ENCODE results near the gene DEFB113.
A peak's percentile ranks its signal among the peaks of the same experiment; 100 is the strongest.
"Not testable (repeated sequence)": the region's sequence is repeated elsewhere in the genome, so short reads cannot be mapped to it uniquely, and the experiment has no call there.

The DEFB113 gene

GRCh38 chr6:49978332-49979226, 9.2 kb upstream of the DEFB113 start:
- H4K20me1 ChIP-seq: no peaks in the 10 kb centered on the region
- no peaks in the 10 kb centered on the region for H3K36me3 ChIP-seq
- TF ChIP-seq Cebpa-rat (IDR thresholded peaks at IDR 0.05): no peak
- H3K27ac ChIP-seq: no peak overlapping the region
- H3K9me3 ChIP-seq (replicated peaks in 1 of 11): no peaks in the 10 kb centered on the region
- no peak overlapping the region for H3K9ac ChIP-seq
- peak overlapping the region; percentile 34 to 77 (median 52); a peak in 20 of 22 replicates for H3K4me2 ChIP-seq
- H3K4me1 ChIP-seq: peaks cover 6 to 39% (median 14%) of the 10 kb centered on the region in 10 experiments
- no peaks in the 10 kb centered on the region for H3K27me3 ChIP-seq
- peak overlapping the region in 2 of 10 experiments; percentile 20 to 35; a peak in 4 of 20 replicates for H3K4me3 ChIP-seq

GRCh38 chr6:49966823-49967222, 2.6 kb downstream of the DEFB113 start:
- no peak overlapping the region for H3K4me2 ChIP-seq
- H3K4me1 ChIP-seq: no peaks in the 10 kb centered on the region
- H3K4me3 ChIP-seq: no peak overlapping the region
- no peak overlapping the region for H3K9ac ChIP-seq
- H3K27ac ChIP-seq: no peak overlapping the region
- no peak for TF ChIP-seq Cebpa-rat (IDR thresholded peaks at IDR 0.05)
- H4K20me1 ChIP-seq: no peaks in the 10 kb centered on the region
- no peaks in the 10 kb centered on the region for H3K27me3 ChIP-seq
- H3K36me3 ChIP-seq: no peaks in the 10 kb centered on the region
- H3K9me3 ChIP-seq (replicated peaks in 1 of 11): no peaks in the 10 kb centered on the region

- no peak overlapping the region for H3K4me3 ChIP-seq
- no peaks in the 10 kb centered on the region for H3K9me3 ChIP-seq (replicated peaks in 1 of 11)
- H4K20me1 ChIP-seq: no peaks in the 10 kb centered on the region
- no peaks in the 10 kb centered on the region for H3K27me3 ChIP-seq
- H3K36me3 ChIP-seq: no peaks in the 10 kb centered on the region
- H3K4me2 ChIP-seq: no peak overlapping the region
- TF ChIP-seq Cebpa-rat (IDR thresholded peaks at IDR 0.05): no peak
- H3K4me1 ChIP-seq: no peaks in the 10 kb centered on the region
- H3K9ac ChIP-seq: no peak overlapping the region
- H3K27ac ChIP-seq: no peak overlapping the region
These were observed 3.1 kb downstream of the DEFB113 start for GRCh38 chr6:49966334-49966733.

GRCh38 chr6:49964064-49964463, 5.4 kb downstream of the DEFB113 start, which contains the start of gene DEFB114:
DEFB114 (minus strand) TSS chr6:49964164; CDS start chr6:49964105, 59 bp downstream.
- no peaks in the 10 kb centered on the region for H3K36me3 ChIP-seq
- H3K4me1 ChIP-seq: no peaks in the 10 kb centered on the region
- H4K20me1 ChIP-seq: no peaks in the 10 kb centered on the region
- no peak within 1 kb of the TSS for H3K4me2 ChIP-seq
- no peak for TF ChIP-seq Cebpa-rat (IDR thresholded peaks at IDR 0.05)
- no peak within 1 kb of the TSS for H3K27ac ChIP-seq
- H3K27me3 ChIP-seq: no peaks in the 10 kb centered on the region
- 0 out of 22 replicates have a peak, but pooled peaks cover 0 to 1% (median 0%) of the 10 kb centered on the region in 11 experiments for H3K9me3 ChIP-seq (replicated peaks in 1 of 11)
- no peak within 1 kb of the TSS for H3K9ac ChIP-seq
- H3K4me3 ChIP-seq: no peak within 1 kb of the TSS

GRCh38 chr6:49958180-49958579, 11.2 kb downstream of the DEFB113 start:
- Histone ChIP-seq H3K9ac (no peak overlapping the region), H3K27ac (no peak overlapping the region), H3K4me1 (no peaks in the 10 kb centered on the region), H3K27me3 (no peaks in the 10 kb centered on the region), H4K20me1 (no peaks in the 10 kb centered on the region), H3K9me3 (replicated peaks in 1 of 11) (0 out of 22 replicates have a peak, but pooled peaks cover 0 to 3% (median 0%) of the 10 kb centered on the region in 11 experiments), H3K4me3 (no peak overlapping the region), H3K36me3 (no peaks in the 10 kb centered on the region), H3K4me2 (no peak overlapping the region)
- TF ChIP-seq Cebpa-rat (IDR thresholded peaks at IDR 0.05): no peak

- H3K27ac ChIP-seq: no peak overlapping the region
- TF ChIP-seq Cebpa-rat (IDR thresholded peaks at IDR 0.05): no peak
- H3K27me3 ChIP-seq: no peaks in the 10 kb centered on the region
- H3K36me3 ChIP-seq: no peaks in the 10 kb centered on the region
- no peak overlapping the region for H3K9ac ChIP-seq
- no peak overlapping the region for H3K4me2 ChIP-seq
- no peaks in the 10 kb centered on the region for H4K20me1 ChIP-seq
- H3K4me1 ChIP-seq: no peaks in the 10 kb centered on the region
- 0 out of 22 replicates have a peak, but pooled peaks cover 0 to 3% (median 0%) of the 10 kb centered on the region in 11 experiments for H3K9me3 ChIP-seq (replicated peaks in 1 of 11)
- H3K4me3 ChIP-seq: no peak overlapping the region
These were observed 13.6 kb downstream of the DEFB113 start for GRCh38 chr6:49955847-49956246.

- Histone ChIP-seq H3K27ac (no peak overlapping the region), H3K9me3 (replicated peaks in 1 of 11) (no peaks in the 10 kb centered on the region), H3K36me3 (no peaks in the 10 kb centered on the region), H3K4me1 (no peaks in the 10 kb centered on the region), H3K4me2 (no peak overlapping the region), H3K9ac (no peak overlapping the region), H3K4me3 (no peak overlapping the region), H4K20me1 (no peaks in the 10 kb centered on the region), H3K27me3 (no peaks in the 10 kb centered on the region)
- no peak for TF ChIP-seq Cebpa-rat (IDR thresholded peaks at IDR 0.05)
These were observed 17.5 kb downstream of the DEFB113 start for GRCh38 chr6:49951926-49952325.

GRCh38 chr6:49950415-49950751, 19.0 kb downstream of the DEFB113 start:
- TF ChIP-seq Cebpa-rat (IDR thresholded peaks at IDR 0.05): no peak
- no peaks in the 10 kb centered on the region for H3K9me3 ChIP-seq (replicated peaks in 1 of 11)
- no peaks in the 10 kb centered on the region for H4K20me1 ChIP-seq
- no peaks in the 10 kb centered on the region for H3K4me1 ChIP-seq
- H3K4me2 ChIP-seq: no peak overlapping the region
- H3K4me3 ChIP-seq: no peak overlapping the region
- H3K36me3 ChIP-seq: no peaks in the 10 kb centered on the region
- H3K27me3 ChIP-seq: no peaks in the 10 kb centered on the region
- H3K27ac ChIP-seq: no peak overlapping the region
- H3K9ac ChIP-seq: no peak overlapping the region

- H4K20me1 ChIP-seq: no peaks in the 10 kb centered on the region
- H3K27me3 ChIP-seq: no peaks in the 10 kb centered on the region
- no peaks in the 10 kb centered on the region for H3K4me1 ChIP-seq
- H3K36me3 ChIP-seq: no peaks in the 10 kb centered on the region
- no peak for TF ChIP-seq Cebpa-rat (IDR thresholded peaks at IDR 0.05)
- no peak overlapping the region for H3K4me3 ChIP-seq
- H3K4me2 ChIP-seq: no peak overlapping the region
- no peak overlapping the region for H3K9ac ChIP-seq
- H3K27ac ChIP-seq: no peak overlapping the region
- H3K9me3 ChIP-seq (replicated peaks in 1 of 11): peaks cover 0 to 10% (median 0%) of the 10 kb centered on the region in 11 experiments; a peak in 2 of 22 replicates
These were observed 20.4 kb downstream of the DEFB113 start for GRCh38 chr6:49949062-49949461.

GRCh38 chr6:49946835-49947234, 22.6 kb downstream of the DEFB113 start:
- peak in 1 of 11 experiments; percentile 45; a peak in 1 of 22 replicates for TF ChIP-seq Cebpa-rat (IDR thresholded peaks at IDR 0.05)

GRCh38 chr6:49944068-49944467, 25.4 kb downstream of the DEFB113 start:
- H3K9ac ChIP-seq, H3K4me3 ChIP-seq, H3K4me2 ChIP-seq, H3K4me1 ChIP-seq, H3K27ac ChIP-seq, H3K36me3 ChIP-seq, H3K27me3 ChIP-seq, H4K20me1 ChIP-seq: not testable (repeated sequence)
- H3K9me3 ChIP-seq (replicated peaks in 1 of 11): peaks cover 0 to 13% (median 0%) of the 10 kb centered on the region in 11 experiments; a peak in 3 of 22 replicates

More at GRCh38 chr6:49946835-49947234, 22.6 kb downstream of the DEFB113 start:
- H3K27me3 ChIP-seq: no peaks in the 10 kb centered on the region
- H3K36me3 ChIP-seq: no peaks in the 10 kb centered on the region
- no peaks in the 10 kb centered on the region for H3K4me1 ChIP-seq
- H3K4me2 ChIP-seq: no peak overlapping the region
- no peak overlapping the region for H3K9ac ChIP-seq
- H3K27ac ChIP-seq: no peak overlapping the region
- no peak overlapping the region for H3K4me3 ChIP-seq
- H4K20me1 ChIP-seq: no peaks in the 10 kb centered on the region
- H3K9me3 ChIP-seq (replicated peaks in 1 of 11): peaks cover 0 to 13% (median 0%) of the 10 kb centered on the region in 11 experiments; a peak in 3 of 22 replicates
